GM12878 (cell line): ENCODE measurements around the gene MAP2K1. TPM values are rescaled to one million over a fixed set of nuclear protein-coding genes. Genes with fewer than 3 reads are reported as not detected.

Experiments
- ATAC-seq: fragments of 200-7000 bp; cut with Tn5 transposase; 3 replicates; pipeline ENCODE4 v1.9.1; 2020; ENCODE audit warnings: mild to moderate bottlenecking, moderate library complexity
- BruUV-seq: library from RNA; stranded (reverse); fragments of 400-500 nt; replicated peaks from 2 replicates; lab custom pipeline; 2021; lab: Mats Ljungman, UMichigan
- CTCF ChIA-PET: fragments of 300-600 bp; sonication (Branson Sonifier 250); formaldehyde crosslinking; extraction: SDS; loops from one replicate; lab custom pipeline; 2021; ENCODE audit warnings: inconsistent platforms; lab: Yijun Ruan, JAX
- POLR2A ChIA-PET: fragments of 350-600 bp; formaldehyde crosslinking; extraction: SDS; loops from one replicate; lab custom pipeline; 2021; ENCODE audit warnings: inconsistent platforms; lab: Charles Lee
- RAD21 ChIA-PET: fragments of 300-600 bp; sonication (Branson Sonifier 250); formaldehyde crosslinking; loops from one replicate; lab custom pipeline; 2023; ENCODE audit warnings: antibody characterized with exemption; ENCODE audit not compliant: unreplicated experiment; lab: Charles Lee
- SMC1A ChIA-PET: fragments of 300-600 bp; sonication (Branson Sonifier 250); formaldehyde crosslinking; loops from one replicate; lab custom pipeline; 2023; ENCODE audit not compliant: unreplicated experiment, uncharacterized antibody; lab: Charles Lee
- DNase-seq: peaks from one replicate; pipeline ENCODE4 v3.0.0-alpha.2; 2011; ENCODE audit warnings: low read depth, low spot score
- FAIRE-seq: peaks from 3 replicates; lab custom pipeline; 2011; peaks lifted over from hg19 to GRCh38; lab: Jason Lieb, UNC
- H2AFZ ChIP-seq: 2 replicates; pipeline ENCODE4 v1.6.0; 2011; ENCODE audit warnings: low read depth, low read length, control low read depth; ENCODE audit not compliant: control insufficient read depth
- H3K27ac ChIP-seq: 2 replicates; pipeline ENCODE4 v1.5.1; 2011; ENCODE audit warnings: control low read depth; ENCODE audit not compliant: control insufficient read depth, insufficient read depth
- H3K27me3 ChIP-seq, 2 experiments: replicated peaks in 1 of 2; 2 replicates each; pipeline versions ENCODE4 v1.6.0 to v1.6.1; 2011; ENCODE audit warnings: low read length in 1 of 2; ENCODE audit not compliant: control insufficient read depth in 2 of 2, insufficient read depth in 2 of 2
- H3K36me3 ChIP-seq, 2 experiments: 2 replicates each; pipeline ENCODE4 v1.5.1; 2011; ENCODE audit warnings: low read length in 1 of 2; ENCODE audit not compliant: control insufficient read depth in 2 of 2, insufficient read depth in 2 of 2
- H3K4me1 ChIP-seq: 2 replicates; pipeline ENCODE4 v1.6.1; 2011; ENCODE audit warnings: mild to moderate bottlenecking, low read length, moderate library complexity, mixed read lengths; ENCODE audit not compliant: control insufficient read depth, insufficient read depth
- H3K4me2 ChIP-seq: 2 replicates; pipeline ENCODE4 v1.6.0; 2011; ENCODE audit warnings: control low read depth; ENCODE audit not compliant: control insufficient read depth, insufficient read depth
- H3K4me3 ChIP-seq: fragments of 200-600 bp; sonication (generic); 2 replicates; pipeline ENCODE4 v1.5.1; 2016
- H3K79me2 ChIP-seq: 2 replicates; pipeline ENCODE4 v1.6.0; 2011; ENCODE audit warnings: low read length; ENCODE audit not compliant: control insufficient read depth, insufficient read depth
- H3K9ac ChIP-seq: 2 replicates; pipeline ENCODE4 v1.8.0; 2011; ENCODE audit warnings: low read length, control low read depth, mixed read lengths; ENCODE audit not compliant: control insufficient read depth, insufficient read depth
- H3K9me3 ChIP-seq: replicated peaks from 3 replicates; pipeline ENCODE4 v1.5.1; 2011; ENCODE audit warnings: mild to moderate bottlenecking, low read length; ENCODE audit not compliant: control insufficient read depth, insufficient read depth
- H4K20me1 ChIP-seq: 2 replicates; pipeline ENCODE4 v1.6.0; 2011; ENCODE audit not compliant: control insufficient read depth, insufficient read depth
- CHD1 ChIP-seq: IDR thresholded peaks from 2 replicates; pipeline ENCODE4 v1.6.1; 2012; ENCODE audit warnings: low read depth, low read length, improper control_type of control experiment
- CHD2 ChIP-seq: IDR thresholded peaks from 2 replicates; pipeline ENCODE4 v1.6.1; 2011; ENCODE audit warnings: low read depth, low read length, improper control_type of control experiment, borderline replicate concordance
- CREM ChIP-seq: IDR thresholded peaks from 2 replicates; pipeline ENCODE4 v1.6.1; 2014; ENCODE audit warnings: antibody characterized with exemption, low read depth
- ETV6 ChIP-seq, 2 experiments: fragments of 450-650 bp in 1 of 2; IDR thresholded peaks in 1 of 2; conservative IDR thresholded peaks in 1 of 2; 2 replicates each; pipeline ENCODE4 v1.6.1; 2014; ENCODE audit warnings: antibody characterized with exemption in 1 of 2, borderline replicate concordance in 1 of 2, low read depth in 1 of 2, mild to moderate bottlenecking in 1 of 2, moderate library complexity in 1 of 2
- GATAD2B ChIP-seq: fragments of 450-650 bp; conservative IDR thresholded peaks from 2 replicates; pipeline ENCODE4 v1.6.1; 2017; ENCODE audit warnings: low read depth, mild to moderate bottlenecking, moderate library complexity
- IRF4 ChIP-seq: IDR thresholded peaks from 2 replicates; pipeline ENCODE4 v1.6.1; 2011; ENCODE audit warnings: low read depth, low read length
- NR2F1 ChIP-seq: fragments of 450-650 bp; conservative IDR thresholded peaks from 2 replicates; pipeline ENCODE4 v1.6.1; 2017; ENCODE audit warnings: mild to moderate bottlenecking
- SMARCA5 ChIP-seq: fragments of 450-650 bp; IDR thresholded peaks from 2 replicates; pipeline ENCODE4 v1.6.1; 2017; ENCODE audit warnings: mild to moderate bottlenecking
- SMC3 ChIP-seq: IDR thresholded peaks from 2 replicates; pipeline ENCODE4 v1.6.1; 2011; ENCODE audit warnings: low read length, improper control_type of control experiment, borderline replicate concordance
- WGBS: methylation state at CpG from one replicate; pipeline ENCODE4 v1.1.6; 2016; ENCODE audit warnings: low lambda C conversion rate; ENCODE audit not compliant: insufficient replicate concordance, insufficient coverage; ENCODE audit errors: missing lambda C conversion rate; 5-methylcytosine and 5-hydroxymethylcytosine counted together
- in situ Hi-C: fragments of 300-500 bp; cut with MboI; formaldehyde crosslinking; loops from 9 replicates; pipeline ENCODE4 v1.14.3; 2018; ENCODE audit warnings: mixed read lengths
- intact Hi-C: fragments of 100-400 bp; cut with micrococcal nuclease; formaldehyde crosslinking; loops from one replicate; pipeline ENCODE4 v1.14.2; 2022; ENCODE audit not compliant: unreplicated experiment
- polyA plus RNA-seq, 11 experiments: library from polyadenylated mRNA; depleted of rRNA in 4 of 11; unstranded in 6 of 11; stranded (reverse) in 5 of 11; fragments of >200 nt; fragmentation: Nextera tagmentation in 4 of 11; fragmentation: Illumina TruSeq in 1 of 11; extraction: Ambion mirVana in 4 of 11; extraction: Trizol in 1 of 11; gene quantifications; 1 replicate in 1 of 11; 2 replicates in 10 of 11; pipeline versions ENCODE4 v1.2.1 to v1.2.3, GENCODE V29; 2011 to 2016; ENCODE audit warnings: inconsistent platforms in 2 of 11, missing spikeins in 2 of 11, low read depth in 1 of 11
- total RNA-seq, 4 experiments: library from RNA; depleted of rRNA in 3 of 4; stranded (reverse); fragments of >200 nt in 3 of 4; fragmentation: Illumina TruSeq in 1 of 4; extraction: Trizol in 1 of 4; gene quantifications; 2 replicates each; pipeline versions ENCODE4 v1.2.1 to v1.2.3, GENCODE V29; 2013 to 2021

MAP2K1 gene
- total and polyA plus RNA-seq, 10 of the 15 experiments (the other 5 are each of a cell fraction or from before 2014, with no cell fraction given), result 11.2 to 112 (median 56.6) TPM

- no peak for TF ChIP-seq CHD2
- TF ChIP-seq GATAD2B, result no peak
- no peak for TF ChIP-seq NR2F1
- no peak for TF ChIP-seq SMARCA5
- TF ChIP-seq CHD1, result no peak
- TF ChIP-seq CREM, result 0 out of 2 replicates have a peak, but pooled peaks have one; percentile 31
- peak in 1 of 2 experiments; percentile 38; a peak in 1 of 4 replicates for TF ChIP-seq ETV6 (conservative IDR thresholded peaks at IDR 0.05 in 1 of 2, IDR thresholded peaks at IDR 0.05 in 1 of 2; ENCODE audit: borderline replicate concordance in 1 of 2, low read depth in 1 of 2)
Measured at GRCh38 chr15:66404532-66404931, 17.8 kb downstream of the MAP2K1 start (continued).

- 98% methylated on average over 2 of the region's 2 CpGs for WGBS
Measured at GRCh38 chr15:66405007-66405406, 18.3 kb downstream of the MAP2K1 start.

More at GRCh38 chr15:66405007-66405406, 18.3 kb downstream of the MAP2K1 start:
- H3K79me2 ChIP-seq, result peaks cover 99% of the 10 kb centered on the region
- FAIRE-seq (no peak), DNase-seq (no peak), ATAC-seq (no peak)
- intact Hi-C loops (loop anchor here (2.0 kb wide), 1 partner anchor 14 kb away; no protein-coding TSS in a partner anchor), in situ Hi-C loops (no loop called here)
- RAD21 ChIA-PET, result interaction anchor here (1.1 to 7.6 kb wide), 7 partner anchors 10 to 93 kb away, joined by 4 to 119 read pairs (median 11); partner anchors contain the start of genes MAP2K1 and SNAPC5
- no peaks in the 10 kb centered on the region for H3K36me3 ChIP-seq
- SMC1A ChIA-PET, result interaction anchor here (1.2 to 8.2 kb wide), 12 partner anchors 9 to 484 kb away, joined by 3 to 95 read pairs (median 13); partner anchors contain the start of gene MAP2K1
- CTCF ChIA-PET, result interaction anchor here (0.5 to 6.0 kb wide), 14 partner anchors 9 to 441 kb away, joined by 3 to 69 read pairs (median 8); partner anchors contain the start of genes MAP2K1 and SNAPC5
- POLR2A ChIA-PET, result interaction anchor here (1.4 to 7.6 kb wide), 8 partner anchors 11 to 111 kb away, joined by 3 to 120 read pairs (median 10); partner anchors contain the start of gene MAP2K1
- peaks cover 62% of the 10 kb centered on the region for H3K4me1 ChIP-seq
- H3K9ac ChIP-seq, result no peak overlapping the region
- no peaks in the 10 kb centered on the region for H3K27me3 ChIP-seq
- no TSS peak for BruUV-seq
- H2AFZ ChIP-seq, result no peak overlapping the region
- H3K27ac ChIP-seq, result peak overlapping the region; percentile 75
- H3K4me2 ChIP-seq, result peak overlapping the region; percentile 57
- TF ChIP-seq IRF4 (0 out of 2 replicates have a peak, but pooled peaks have one; percentile 3), SMC3 (no peak)
- peaks cover 4% of the 10 kb centered on the region for H4K20me1 ChIP-seq
- H3K9me3 ChIP-seq, result no peaks in the 10 kb centered on the region
- H3K4me3 ChIP-seq, result 0 out of 2 replicates have a peak overlapping the region, but pooled peaks have one; percentile 32
